ENCODE data around the gene SERPINB6.
"Not testable (repeated sequence)": the region's sequence is repeated elsewhere in the genome, so short reads cannot be mapped to it uniquely, and the experiment has no call there.

DNA sequence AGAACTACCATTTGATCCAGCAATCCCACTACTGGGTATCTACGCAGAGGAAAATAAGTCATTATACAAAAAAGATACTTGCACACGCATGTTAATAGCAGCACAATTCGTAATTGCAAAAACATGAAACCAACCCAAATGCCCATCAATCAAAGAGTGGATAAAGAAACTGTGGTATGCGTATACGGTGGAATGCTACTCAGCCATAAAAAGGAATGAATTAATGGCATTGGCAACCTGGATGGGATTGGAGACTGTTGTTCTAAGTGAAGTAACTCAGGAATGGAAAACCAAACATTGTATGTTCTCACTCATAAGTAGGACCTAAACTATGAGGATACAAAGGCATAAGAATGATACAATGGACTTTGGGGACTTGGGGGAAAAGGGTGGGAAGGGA is 1.3 kb upstream of the SERPINB6 start:
- TF ChIP-seq, protein P1, sequence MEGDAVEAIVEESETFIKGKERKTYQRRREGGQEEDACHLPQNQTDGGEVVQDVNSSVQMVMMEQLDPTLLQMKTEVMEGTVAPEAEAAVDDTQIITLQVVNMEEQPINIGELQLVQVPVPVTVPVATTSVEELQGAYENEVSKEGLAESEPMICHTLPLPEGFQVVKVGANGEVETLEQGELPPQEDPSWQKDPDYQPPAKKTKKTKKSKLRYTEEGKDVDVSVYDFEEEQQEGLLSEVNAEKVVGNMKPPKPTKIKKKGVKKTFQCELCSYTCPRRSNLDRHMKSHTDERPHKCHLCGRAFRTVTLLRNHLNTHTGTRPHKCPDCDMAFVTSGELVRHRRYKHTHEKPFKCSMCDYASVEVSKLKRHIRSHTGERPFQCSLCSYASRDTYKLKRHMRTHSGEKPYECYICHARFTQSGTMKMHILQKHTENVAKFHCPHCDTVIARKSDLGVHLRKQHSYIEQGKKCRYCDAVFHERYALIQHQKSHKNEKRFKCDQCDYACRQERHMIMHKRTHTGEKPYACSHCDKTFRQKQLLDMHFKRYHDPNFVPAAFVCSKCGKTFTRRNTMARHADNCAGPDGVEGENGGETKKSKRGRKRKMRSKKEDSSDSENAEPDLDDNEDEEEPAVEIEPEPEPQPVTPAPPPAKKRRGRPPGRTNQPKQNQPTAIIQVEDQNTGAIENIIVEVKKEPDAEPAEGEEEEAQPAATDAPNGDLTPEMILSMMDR (IDR thresholded peaks at IDR 0.05): not testable (repeated sequence)
- TF ChIP-seq POLR2A (IDR thresholded peaks at IDR 0.05): not testable (repeated sequence)

All from lower leg skin (tissue), 3 donors.